Stimulated activated CD4-positive, alpha-beta T cell treated with anti-CD3 and anti-CD28 coated beads, Interleukin-4, amount 100 ng/mL, for 24 hours (primary cell): Measurements from ENCODE around the gene GRIN2A.

Experiments
- DNase-seq: peaks from one replicate; pipeline ENCODE4 v3.0.0-alpha.2; 2020

The GRIN2A gene

GRCh38 chr16:9846362-9847099, 335.7 kb downstream of the GRIN2A start:
- DNase-seq: no peak

DNA sequence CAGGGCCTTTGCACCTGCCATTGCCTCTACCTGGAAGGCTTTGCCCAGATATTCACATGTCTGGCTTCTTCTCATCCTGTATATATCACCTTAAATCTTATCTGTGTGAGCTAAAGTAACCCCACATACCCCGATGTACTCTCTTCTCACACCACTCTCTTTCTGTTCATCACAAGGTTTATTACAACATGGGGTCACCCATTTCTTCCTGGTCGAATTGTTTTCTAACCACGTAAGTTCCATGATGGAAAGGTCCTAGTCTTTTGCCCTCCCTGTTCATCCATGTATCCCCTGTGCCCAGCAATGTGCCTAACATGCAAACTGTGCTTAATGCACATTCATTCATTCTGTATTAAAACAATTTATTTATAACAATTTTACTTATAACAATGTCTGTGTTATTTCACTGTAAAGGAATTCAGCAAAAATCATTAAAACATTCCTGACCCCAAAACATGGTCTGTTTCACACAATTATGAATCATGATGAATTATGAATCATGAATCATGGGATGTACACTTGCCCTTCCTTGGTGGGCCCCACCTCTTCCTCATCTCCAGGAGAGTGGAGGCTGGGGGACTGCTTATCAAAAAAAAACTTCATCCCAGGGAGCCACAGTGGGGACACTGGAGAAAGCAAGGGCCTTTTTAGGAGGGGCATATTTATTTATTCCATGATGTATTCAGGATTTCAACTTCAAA, 336.4 kb downstream of the GRIN2A start:
- no peak for DNase-seq

DNA sequence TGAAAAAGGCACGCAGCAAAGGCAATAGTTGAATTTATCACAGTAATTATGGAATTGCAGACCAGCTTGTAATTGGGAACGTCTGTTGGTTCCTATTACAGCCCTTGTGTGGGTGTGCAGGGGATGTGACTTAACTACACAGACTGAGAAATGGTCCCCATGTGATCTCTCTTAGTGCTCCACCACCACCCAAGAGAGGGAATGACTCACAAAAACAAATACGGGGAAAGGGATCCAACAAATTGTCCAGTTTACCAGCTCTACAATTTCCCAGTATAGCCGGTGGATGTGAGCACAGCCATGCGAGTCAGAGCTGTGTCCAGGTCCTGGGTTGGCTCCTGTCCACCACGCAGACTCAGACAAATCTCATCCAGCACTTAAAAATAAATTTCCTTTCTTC, 337.9 kb downstream of the GRIN2A start:
- no peak for DNase-seq

DNA sequence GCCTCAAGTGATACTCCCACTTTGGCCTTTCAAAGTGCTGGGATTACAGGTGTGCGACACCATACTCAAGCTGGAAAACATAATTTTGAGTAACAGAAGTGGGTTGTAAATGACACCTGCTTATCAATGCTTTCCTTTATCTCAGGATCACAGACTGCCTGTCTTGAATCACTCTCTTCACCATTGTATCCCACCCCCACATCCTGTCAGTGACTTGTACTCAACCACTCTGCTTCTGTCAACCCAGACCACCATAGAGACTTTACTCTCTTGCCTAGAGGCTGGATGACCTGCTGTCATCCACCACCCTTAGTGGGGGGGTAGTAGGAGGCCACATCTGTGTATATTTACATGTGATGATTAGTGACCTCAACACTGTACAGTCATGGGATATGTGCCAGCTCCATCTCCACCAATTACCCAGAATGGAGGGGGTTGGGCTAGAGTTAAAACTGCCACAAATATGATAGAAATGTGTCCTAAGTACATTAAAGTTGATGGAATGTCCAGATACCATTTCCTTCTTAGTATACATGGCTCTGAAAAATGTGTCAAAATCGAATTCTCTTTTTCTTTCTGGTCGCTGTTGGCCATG, 338.7 kb downstream of the GRIN2A start:
- no peak for DNase-seq

DNA sequence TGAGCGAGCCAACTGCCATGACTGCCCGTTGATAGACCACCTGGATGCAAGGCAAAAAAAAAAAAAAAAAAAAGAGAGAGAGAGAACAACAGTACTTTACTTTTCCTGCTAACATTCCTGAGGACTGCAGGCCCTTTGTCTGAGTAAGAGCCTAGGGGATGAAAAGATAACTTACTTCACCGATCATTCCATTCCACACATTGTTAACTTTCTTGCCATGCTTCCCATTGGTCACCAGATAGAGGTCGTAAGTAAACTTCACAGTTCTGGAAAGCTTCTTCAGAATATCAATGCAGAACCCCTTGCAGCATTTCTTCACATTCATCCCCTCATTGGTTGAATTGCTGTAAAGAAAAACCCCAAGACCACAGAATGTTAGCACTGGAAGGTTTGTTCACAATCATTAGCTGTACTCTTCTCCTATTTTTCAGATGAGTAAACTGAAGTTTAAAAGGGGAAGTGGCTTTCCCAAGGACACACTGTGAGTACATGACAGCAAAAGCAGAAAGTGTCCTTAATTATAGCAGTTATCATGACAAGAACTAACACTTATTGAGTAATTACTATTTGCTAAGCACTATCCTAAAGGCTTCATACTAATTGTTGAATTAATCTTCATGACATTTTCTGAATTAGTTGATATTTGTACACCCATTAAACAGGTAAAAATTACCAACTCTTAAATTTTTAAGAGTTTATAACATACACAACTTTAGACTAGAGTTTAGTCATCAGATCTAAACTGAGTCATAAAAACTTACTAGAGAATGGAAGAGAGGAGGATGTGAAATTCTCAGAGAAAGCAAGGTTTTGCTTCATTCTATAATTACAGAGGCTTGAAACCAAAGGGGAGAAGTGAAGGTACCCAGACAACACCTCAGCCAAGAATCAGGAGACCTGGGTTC, 341.2 kb downstream of the GRIN2A start:
- no peak for DNase-seq

DNA sequence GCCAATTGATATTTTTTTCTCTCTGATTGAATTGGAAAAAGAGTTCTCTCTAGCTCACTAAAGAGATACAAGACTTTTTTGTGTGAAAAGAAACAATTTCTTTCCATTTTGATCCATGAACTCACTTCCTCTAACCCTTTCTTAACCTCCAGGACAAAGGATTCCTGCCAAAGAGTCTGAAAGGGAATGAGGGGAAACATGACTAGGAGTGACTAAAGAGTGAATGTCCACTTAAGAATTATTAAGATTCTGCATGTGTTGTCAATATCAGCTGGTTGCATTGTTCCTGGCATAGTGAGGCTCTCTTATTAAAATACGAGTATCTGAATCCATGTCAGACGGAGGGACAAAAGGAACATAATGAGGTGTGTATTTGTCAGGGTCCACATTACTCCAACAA, 344.7 kb downstream of the GRIN2A start:
- no peak for DNase-seq

DNA sequence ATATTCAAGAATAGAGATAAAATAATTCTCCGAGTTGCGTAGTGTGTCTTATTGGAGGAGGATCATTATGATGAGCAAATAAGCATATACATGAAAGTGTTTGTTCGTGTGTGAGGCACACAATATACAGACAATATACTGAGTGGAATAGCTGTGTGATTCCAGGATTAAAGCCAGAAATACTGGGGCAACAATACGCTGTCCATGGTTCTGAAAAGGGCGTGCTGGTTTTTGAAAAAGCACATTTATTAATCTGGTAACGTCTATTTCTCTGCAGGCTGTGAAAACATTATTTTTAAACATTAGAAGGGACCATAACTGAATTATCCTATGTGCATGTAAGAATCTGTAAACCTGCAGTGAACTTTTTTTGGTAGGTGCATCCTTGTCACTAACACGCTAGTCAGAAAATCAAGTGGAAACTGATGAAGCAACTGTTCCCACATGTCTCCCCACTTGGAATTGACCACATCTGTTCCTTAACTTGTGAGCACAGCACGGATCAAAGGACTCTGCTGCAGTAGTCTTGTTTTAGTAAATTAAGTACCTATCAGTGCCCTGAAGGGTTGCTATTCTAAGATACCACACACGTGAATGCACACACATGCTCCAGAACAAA, 346.0 kb downstream of the GRIN2A start:
- DNase-seq: no peak

DNA sequence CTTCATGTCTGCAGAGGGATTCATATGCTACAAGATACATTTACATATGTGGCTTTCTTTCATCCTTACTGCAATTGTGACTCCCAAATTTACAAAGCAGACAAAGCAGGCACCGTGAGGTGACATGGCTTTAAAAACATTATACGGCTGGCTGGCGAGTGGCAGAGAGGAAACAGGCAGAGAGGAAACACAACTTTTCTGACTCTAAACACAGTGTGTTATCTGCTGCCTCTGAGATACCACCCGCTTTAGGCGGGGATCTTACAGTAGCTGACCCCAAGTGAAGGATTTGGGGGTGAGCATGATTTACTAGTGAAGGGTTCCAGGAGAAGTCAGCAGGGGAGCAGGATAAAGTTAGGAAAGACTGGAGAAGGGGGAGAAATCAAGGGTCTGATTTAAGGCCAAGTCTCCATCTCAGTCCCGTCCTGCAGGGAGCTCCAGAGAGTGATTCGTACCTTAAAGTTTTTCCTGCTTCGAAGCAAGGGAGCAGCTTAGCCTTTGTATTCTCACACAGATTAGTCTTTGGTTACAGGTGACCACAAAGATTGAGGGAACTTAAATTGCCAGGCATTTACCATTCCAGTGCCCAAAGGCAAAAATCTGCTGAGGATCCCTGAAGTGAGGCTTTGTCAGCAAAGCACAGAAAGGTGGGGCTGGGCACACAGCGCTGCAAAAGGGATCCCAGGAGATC, 355.0 kb downstream of the GRIN2A start:
- DNase-seq: no peak

DNA sequence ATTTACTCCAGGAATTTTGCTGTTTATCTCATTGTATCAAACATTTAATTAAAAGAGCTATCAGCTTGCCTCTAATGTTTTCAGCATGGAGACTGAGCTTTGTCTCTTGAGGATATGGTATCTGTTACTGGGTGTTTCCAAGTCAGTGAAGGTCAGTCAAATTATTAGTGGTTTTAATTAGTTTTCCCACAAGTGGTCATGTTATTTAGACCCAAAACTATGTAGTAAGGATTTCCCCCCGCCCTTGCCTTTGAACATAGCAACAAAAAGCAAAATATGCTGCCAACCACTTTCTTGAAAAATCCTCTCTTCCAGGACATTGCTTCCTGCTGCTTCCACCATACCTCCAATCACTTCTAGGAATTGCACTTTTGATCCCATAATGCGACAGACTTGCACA, 355.6 kb downstream of the GRIN2A start:
- no peak for DNase-seq

DNA sequence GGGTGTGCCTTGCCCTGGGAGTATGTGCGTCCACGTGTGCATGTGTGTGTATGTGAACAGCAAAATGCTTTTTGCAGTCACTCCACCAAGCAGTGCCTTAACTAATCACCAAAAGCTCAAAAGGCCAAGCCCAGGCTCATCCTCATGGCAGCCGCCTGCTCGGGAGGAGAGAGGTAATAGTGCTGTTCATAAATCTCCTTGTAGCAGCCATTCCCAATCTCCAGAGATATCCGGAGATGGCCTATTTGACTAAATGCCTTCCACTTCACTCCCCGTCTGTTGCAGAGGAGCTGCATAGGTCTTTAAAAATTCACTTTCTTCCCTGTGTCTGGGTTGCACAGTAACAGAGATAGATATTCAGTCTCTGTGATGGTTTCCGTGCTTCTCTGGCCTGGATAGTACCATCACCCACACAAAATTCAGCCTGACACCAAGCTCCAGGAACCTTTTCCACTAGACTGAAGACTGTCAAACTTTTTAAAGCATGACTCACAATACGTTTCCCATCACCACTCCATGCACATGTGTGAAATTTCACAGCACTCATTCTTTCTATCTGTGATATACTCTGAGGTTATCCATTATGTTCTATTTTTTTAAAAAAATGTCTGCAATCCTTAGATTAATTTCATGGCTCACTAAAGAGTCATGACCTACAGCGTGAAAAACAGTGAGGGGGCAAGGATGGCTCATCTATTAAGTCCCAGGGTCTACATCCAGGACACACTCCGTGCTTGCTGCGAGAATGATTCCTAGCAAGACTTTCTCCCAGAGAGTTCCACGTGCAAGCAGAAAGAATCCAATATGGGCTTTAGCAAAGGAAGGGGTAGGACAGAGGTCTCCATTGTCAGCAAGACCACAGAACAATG, 357.8 kb downstream of the GRIN2A start:
- DNase-seq: no peak

DNA sequence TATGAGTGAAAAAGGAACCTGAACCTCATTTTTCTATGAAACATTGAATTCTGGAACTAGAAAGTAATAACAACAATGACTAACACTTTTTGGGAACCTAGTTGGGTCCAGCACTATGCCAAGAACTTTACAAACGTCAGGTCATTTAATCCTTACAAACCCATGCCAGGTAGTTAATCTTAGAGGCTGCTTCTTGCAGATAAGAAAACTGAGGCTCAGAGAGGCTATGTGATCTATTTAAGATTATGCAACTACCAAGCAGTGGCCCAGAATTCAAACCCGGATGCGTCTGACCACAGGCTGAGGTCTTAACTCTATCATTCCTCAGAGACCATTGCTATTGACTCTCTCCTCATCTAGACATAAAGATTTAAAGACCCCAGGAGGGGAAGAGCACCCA, 358.7 kb downstream of the GRIN2A start:
- DNase-seq: no peak

DNA sequence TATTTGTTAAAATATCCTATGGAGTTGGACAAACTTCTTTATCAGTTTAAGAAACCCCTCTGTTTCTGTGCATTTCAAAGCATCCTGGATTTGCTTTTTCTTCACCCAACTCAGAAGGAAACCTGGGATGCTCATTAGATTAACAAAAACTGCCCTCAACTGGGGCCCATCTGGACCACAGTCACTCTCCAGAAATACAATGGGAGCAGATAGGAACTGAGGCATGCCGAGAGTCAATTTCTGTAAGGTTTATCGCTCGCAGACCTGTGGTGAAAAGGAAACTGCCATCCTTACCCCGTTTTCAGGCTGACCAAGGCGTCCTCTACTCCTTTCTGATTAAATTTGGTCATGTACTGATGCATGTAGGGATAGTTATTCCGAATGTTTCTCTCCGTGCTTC, 360.3 kb downstream of the GRIN2A start:
- DNase-seq: no peak

DNA sequence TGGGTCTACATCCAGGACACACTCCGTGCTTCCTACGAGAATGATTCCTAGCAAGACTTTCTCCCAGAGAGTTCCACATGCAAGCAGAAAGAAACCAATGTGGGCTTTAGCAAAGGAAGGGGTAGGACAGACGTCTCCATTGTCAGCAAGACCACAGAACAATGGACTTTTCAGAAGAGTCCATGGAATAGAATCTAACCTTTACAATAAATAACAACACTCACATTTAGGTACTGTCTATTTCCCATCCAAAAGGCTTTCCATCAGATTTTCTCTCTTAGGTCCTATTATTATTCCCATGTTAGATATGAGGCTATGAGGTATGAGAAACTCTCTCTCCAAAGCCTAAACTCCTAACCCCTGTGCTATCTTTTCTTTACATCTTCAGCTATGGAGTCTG, 360.9 kb downstream of the GRIN2A start:
- no peak for DNase-seq

- no peak for DNase-seq
These were observed 361.6 kb downstream of the GRIN2A start for GRCh38 chr16:9820476-9821246.

GRCh38 chr16:9818702-9819101, 363.5 kb downstream of the GRIN2A start:
- DNase-seq: no peak

DNA sequence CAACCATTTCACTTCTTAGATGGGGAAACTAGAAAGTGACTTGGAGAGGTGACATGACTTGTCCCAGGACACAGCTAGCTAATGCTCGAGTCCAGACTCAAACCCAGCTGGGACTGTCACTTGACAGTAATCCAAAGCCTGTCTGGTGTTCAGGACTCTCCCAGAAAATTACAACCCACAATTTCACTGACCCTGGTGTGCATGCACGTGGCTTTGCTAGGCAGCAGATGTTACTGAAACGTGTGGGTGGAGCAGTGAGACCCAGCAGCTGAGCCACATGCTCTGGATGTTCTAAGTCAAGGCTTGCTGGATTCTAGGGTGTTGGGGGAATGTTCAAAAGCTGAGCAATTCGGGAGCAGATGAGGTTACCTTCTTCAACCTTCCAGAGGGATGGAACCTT, 364.6 kb downstream of the GRIN2A start:
- DNase-seq: no peak

DNA sequence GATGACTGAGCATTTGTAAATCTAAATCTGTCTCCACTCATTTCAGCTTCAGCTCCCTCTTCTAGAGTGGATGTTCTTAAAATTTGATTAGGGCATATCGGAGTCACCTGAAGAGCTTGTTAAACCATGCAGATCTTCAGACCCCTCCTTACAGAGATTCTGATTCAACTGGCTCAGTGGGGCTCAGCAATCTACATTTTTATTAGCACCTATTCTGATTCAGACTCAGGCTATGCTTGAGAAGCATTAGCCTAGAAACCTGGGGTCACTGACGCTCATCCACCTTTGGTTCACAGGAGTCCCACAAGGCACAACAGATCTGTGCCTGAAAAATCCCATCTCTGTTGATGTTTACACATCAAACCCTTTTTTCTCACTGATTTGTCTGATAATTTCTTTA, 365.6 kb downstream of the GRIN2A start:
- DNase-seq: no peak

DNA sequence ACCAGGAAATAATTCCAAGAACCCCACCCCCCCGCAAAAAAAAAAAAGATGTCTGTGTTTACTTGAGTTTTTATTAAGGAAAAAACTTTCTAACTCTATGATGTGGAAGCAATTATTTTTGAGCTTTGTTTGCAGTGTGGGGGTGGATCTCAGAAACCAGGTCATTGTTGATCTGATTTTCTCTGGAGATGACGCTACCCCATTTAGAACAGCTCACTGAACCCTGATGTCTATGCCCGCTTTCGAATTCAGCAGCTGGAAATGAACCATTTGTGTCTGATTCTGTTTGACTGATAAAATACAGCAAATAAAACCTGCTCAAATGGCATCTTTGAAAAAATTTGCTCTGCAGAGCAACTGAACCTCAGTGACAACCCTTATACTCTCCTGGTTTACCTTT, 368.6 kb downstream of the GRIN2A start:
- no peak for DNase-seq

- no peak for DNase-seq
These were observed 374.0 kb downstream of the GRIN2A start for GRCh38 chr16:9808210-9808609.

GRCh38 chr16:9807302-9807701, 374.9 kb downstream of the GRIN2A start:
- no peak for DNase-seq
